Coronary artery (tissue), 2 donors: ENCODE data around the gene KCNQ4.

Experiments used
- DNase-seq: peaks from one replicate; pipeline ENCODE4 v3.0.0-alpha.2; 2017; ENCODE audit warnings: low spot score
- H3K27ac ChIP-seq, 2 donors: fragments of 200-600 bp; sonication (generic); one replicate each; pipeline ENCODE4 v1.5.1; 2016 to 2019
- H3K4me3 ChIP-seq: fragments of 200-600 bp; sonication (generic); 2 replicates; pipeline ENCODE4 v1.5.1; 2016; ENCODE audit warnings: mild to moderate bottlenecking, moderate library complexity
- CTCF ChIP-seq: fragments of 200-600 bp; sonication (generic); IDR thresholded peaks from one replicate; pipeline ENCODE4 v1.5.1; 2019; ENCODE audit warnings: antibody characterized with exemption

KCNQ4 gene

DNA sequence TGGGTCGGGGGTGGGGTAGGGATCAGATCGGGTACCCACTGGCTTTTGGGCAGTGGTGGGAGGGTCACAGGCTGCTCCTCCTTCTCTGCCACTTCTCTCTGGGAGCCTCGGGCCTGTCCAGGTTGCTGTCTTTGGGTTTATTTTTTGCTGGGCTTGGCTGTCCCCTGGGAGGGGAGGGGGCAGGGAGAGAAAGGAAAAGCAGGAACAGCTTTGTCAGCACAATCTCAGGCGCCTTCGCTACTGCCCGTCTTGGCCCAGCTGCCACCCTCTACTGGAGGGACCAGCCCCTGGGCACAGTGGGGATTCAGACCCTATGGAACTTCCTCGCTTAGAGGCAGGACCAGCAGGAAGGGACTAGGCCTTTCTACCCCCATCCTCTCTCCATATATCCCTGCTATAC lies 8.4 kb downstream of the KCNQ4 start:
- TF ChIP-seq CTCF = no peak
- Histone ChIP-seq H3K4me3 (no peak overlapping the region), H3K27ac (peak overlapping the region in 1 of 2 donors; percentile 50)
- no peak for DNase-seq

DNA sequence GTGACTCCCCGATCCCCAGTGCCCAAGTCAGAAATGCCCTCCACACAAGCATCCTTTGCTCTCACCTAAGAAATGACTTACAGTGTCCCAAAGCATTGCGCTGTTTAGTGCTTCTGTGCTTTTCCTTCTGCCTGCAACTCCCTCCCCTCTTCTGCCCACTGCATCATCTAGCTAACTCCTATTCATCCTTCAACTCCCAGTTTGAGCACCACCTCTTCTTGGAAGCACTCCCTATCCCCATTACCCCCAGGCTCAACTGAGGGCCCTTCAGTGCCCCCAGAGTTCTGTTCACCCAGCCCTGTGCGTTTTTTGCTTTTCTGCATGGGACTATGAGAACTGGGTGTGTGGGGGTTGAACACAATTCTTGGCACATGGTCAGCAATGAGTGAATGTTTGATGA lies 10.0 kb downstream of the KCNQ4 start:
- no peak for DNase-seq
- Histone ChIP-seq H3K27ac (no peak overlapping the region), H3K4me3 (no peak overlapping the region)
- TF ChIP-seq CTCF = no peak

GRCh38 chr1:40794048-40794447 lies 10.5 kb downstream of the KCNQ4 start:
- no peak overlapping the region for H3K4me3 ChIP-seq
- no peak for TF ChIP-seq CTCF
- DNase-seq = no peak
- H3K27ac ChIP-seq = no peak overlapping the region

DNA sequence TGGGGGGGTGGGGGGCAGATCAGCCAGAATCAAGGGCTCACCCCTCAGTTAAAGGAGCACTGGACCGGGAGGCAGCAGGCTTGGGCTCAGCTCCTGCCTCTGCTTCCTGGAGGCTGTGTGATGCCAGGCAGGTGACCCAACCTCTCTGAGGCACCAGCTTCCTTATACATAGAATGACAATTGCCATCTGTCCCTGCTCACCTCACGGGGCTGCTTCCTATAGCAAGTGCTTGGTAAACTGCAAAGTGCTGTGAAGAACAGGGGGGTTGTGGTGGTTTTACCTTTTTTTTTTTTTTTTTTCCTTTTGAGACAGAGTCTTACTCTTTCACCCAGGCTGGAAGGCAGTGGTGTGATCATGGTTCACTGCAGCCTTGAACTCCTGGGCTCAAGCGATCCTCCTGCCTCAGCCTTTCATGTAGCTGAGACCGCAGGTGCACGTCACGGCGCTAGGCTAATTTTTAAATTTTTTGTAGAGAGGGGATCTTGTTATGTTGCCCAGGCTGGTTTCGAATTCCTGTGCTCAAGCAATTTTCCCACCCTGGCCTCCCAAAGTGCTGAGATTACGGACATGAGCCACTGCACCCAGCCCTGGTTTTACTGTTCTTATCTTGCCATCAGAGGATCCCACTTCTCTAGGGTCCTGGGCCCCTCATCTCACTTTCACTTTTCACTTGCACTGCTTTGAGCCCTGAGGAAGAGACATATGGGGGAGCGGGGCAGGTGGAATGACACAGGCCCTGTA lies 11.6 kb downstream of the KCNQ4 start:
- TF ChIP-seq CTCF = no peak
- H3K4me3 ChIP-seq = no peak overlapping the region
- peak overlapping the region; percentile 56 to 74 for H3K27ac ChIP-seq
- DNase-seq = no peak

- Histone ChIP-seq H3K4me3 (no peak overlapping the region), H3K27ac (peak overlapping the region; percentile 56 to 74)
- TF ChIP-seq CTCF = no peak
These were observed 12.4 kb downstream of the KCNQ4 start for GRCh38 chr1:40795811-40796586.

DNA sequence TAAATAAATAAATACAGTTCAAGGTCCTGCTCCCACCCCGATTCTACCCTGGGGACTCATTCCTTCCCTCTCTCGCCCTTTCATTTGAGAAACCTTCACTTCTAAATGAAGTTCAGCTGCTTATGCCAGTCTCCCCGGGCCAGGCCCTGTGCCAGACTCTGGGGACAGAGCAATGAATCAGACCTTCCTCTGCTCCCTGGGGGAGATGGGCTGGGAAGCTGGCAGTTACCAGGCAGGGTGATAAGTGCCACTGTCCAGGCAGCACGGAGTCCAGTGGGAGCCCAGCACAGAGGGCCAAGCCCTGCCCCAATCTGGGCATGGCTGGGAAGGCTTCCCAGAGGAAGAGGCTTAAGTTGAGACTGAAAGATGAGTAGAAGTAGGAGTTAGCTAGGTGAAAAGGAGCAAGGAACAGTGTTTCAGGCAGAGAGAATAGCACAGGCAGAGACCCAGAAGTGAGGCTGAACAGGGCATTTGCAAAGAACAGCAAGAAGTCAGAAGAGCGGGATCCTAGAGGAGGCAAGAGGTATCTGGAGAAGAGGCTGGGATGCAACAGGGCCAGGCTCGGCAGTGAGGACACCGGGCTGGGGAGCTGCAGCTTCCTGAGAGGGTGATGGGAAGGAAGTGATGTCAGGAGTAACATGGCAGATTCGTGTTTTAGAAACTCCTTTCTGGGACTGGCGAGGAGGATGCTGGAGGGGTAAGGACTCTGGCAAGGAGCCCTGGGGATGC lies 13.5 kb downstream of the KCNQ4 start:
- Histone ChIP-seq H3K27ac (peak overlapping the region; percentile 56 to 80), H3K4me3 (no peak overlapping the region)
- no peak for TF ChIP-seq CTCF
- peak; percentile 94 for DNase-seq

More at GRCh38 chr1:40795811-40796586, 12.4 kb downstream of the KCNQ4 start:
- no peak for DNase-seq
